Panc1 (cell line): ENCODE measurements around the gene TPD52L1. TPM values are rescaled to one million over a fixed set of nuclear protein-coding genes. Genes with fewer than 3 reads are reported as not detected.

Experiments
- ATAC-seq: fragments of 200-7000 bp; cut with Tn5 transposase; 2 replicates; pipeline ENCODE4 v1.9.1; 2020; ENCODE audit warnings: mild to moderate bottlenecking, moderate library complexity
- BruUV-seq: library from RNA; stranded (reverse); fragments of 400-500 nt; replicated peaks from 2 replicates; lab custom pipeline; 2021; lab: Mats Ljungman, UMichigan
- CTCF ChIA-PET: fragments of 300-600 bp; sonication (Branson Sonifier 250); formaldehyde crosslinking; loops from one replicate; lab custom pipeline; 2022; ENCODE audit warnings: antibody characterized with exemption; lab: Charles Lee
- POLR2A ChIA-PET: fragments of 300-600 bp; sonication (Branson Sonifier 250); formaldehyde crosslinking; loops from one replicate; lab custom pipeline; 2022; ENCODE audit warnings: antibody characterized with exemption; lab: Charles Lee
- DNase-seq: peaks from one replicate; pipeline ENCODE4 v3.0.0-alpha.2; 2010; ENCODE audit warnings: low read depth, low spot score
- H3K27ac ChIP-seq: 2 replicates; pipeline ENCODE4 v1.5.1; 2011; ENCODE audit warnings: mild to moderate bottlenecking, low read length, inconsistent platforms
- H3K27me3 ChIP-seq: fragments of 200-500 bp; sonication (Bioruptor generic); 2 replicates; pipeline ENCODE4 v1.6.0; 2014; ENCODE audit warnings: low read length, inconsistent platforms; ENCODE audit not compliant: control insufficient read depth, insufficient read depth
- H3K36me3 ChIP-seq: fragments of 200-500 bp; sonication (Bioruptor generic); 2 replicates; pipeline ENCODE4 v1.5.1; 2014; ENCODE audit warnings: inconsistent platforms, mild to moderate bottlenecking, low read length, moderate library complexity; ENCODE audit not compliant: control insufficient read depth, insufficient read depth
- H3K4me1 ChIP-seq: 2 replicates; pipeline ENCODE4 v1.5.1; 2011; ENCODE audit warnings: inconsistent platforms, mild to moderate bottlenecking, low read length, moderate library complexity; ENCODE audit not compliant: control insufficient read depth, insufficient read depth
- H3K4me3 ChIP-seq, 2 experiments: 2 replicates each; pipeline ENCODE4 v1.5.1; 2011 to 2012; ENCODE audit warnings: low read depth in 2 of 2, low read length in 2 of 2, mild to moderate bottlenecking in 2 of 2, inconsistent platforms in 1 of 2, moderate library complexity in 1 of 2
- H3K9me3 ChIP-seq: fragments of 200-500 bp; sonication (Bioruptor generic); 2 replicates; pipeline ENCODE4 v1.5.1; 2014; ENCODE audit warnings: low read depth, mild to moderate bottlenecking, inconsistent platforms, low read length, moderate library complexity; ENCODE audit not compliant: control insufficient read depth, insufficient read depth
- POLR2AphosphoS5 ChIP-seq: IDR thresholded peaks from 2 replicates; pipeline ENCODE4 v1.6.1; 2012; ENCODE audit warnings: mild to moderate bottlenecking, low read depth, low read length, moderate library complexity
- SIN3A ChIP-seq: IDR thresholded peaks from 2 replicates; pipeline ENCODE4 v1.6.1; 2012; ENCODE audit warnings: low read depth, mild to moderate bottlenecking, low read length, moderate library complexity, borderline replicate concordance; ENCODE audit not compliant: insufficient read depth
- TCF7L2 ChIP-seq: IDR thresholded peaks from 2 replicates; pipeline ENCODE4 v1.6.1; 2011; ENCODE audit warnings: mild to moderate bottlenecking, low read depth, low read length, inconsistent platforms
- in situ Hi-C: cut with HindIII; loops from 2 replicates; pipeline ENCODE4 v1.10.0; 2016; ENCODE audit warnings: low sequenced_read_pairs, low pct_unique_long_range_greater_than_20kb
- intact Hi-C: fragments of 100-400 bp; cut with micrococcal nuclease; formaldehyde crosslinking; loops from one replicate; pipeline ENCODE4 v1.10.0; 2022; ENCODE audit not compliant: unreplicated experiment
- total RNA-seq: library from RNA; stranded (reverse); gene quantifications from one replicate; pipeline ENCODE4 v1.2.1, GENCODE V29; 2021; ENCODE audit not compliant: unreplicated experiment
- TF ChIP-seq, protein P1 (sequence below): fragments of 450-650 bp; IDR thresholded peaks from 2 replicates; pipeline ENCODE4 v1.5.1; 2017; ENCODE audit warnings: mild to moderate bottlenecking
- TF ChIP-seq, protein P2 (sequence below), 2 experiments: IDR thresholded peaks; 2 replicates each; pipeline ENCODE4 v1.6.1; 2011 to 2012; ENCODE audit warnings: low read depth in 2 of 2, control low read depth in 1 of 2, low read length in 1 of 2, mild to moderate bottlenecking in 1 of 2, moderate library complexity in 1 of 2; ENCODE audit not compliant: insufficient read depth in 1 of 2

The TPD52L1 gene
- total RNA-seq, 1 experiment from 2014 or later: 2.9 TPM

DNA sequence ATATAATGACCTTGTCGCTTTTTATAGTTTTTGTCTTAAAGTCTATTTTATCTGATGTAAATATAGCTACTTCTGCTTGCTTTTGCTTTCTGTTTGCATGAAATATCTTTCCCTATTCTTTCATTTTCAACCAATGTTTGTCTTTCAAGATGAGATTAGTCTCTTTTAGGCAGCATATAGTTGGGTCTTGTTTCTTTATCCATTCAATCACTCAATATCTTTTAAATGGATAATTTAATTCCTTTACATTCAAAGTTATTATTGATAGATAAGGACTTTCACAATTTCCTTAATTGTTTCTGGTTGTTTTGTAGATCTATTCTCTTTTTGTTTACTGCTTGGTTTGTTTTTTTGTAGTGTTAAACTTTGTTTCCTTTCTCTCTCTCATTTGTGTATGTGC is 43.5 kb upstream of the TPD52L1 start:
- BruUV-seq: no TSS peak
- CTCF ChIA-PET: interaction anchor here (0.6 kb wide), 1 partner anchor 12 kb away, joined by 3 read pairs; no protein-coding TSS in a partner anchor
- H3K4me3 ChIP-seq: no peak overlapping the region
- intact Hi-C loops: loop anchor here (10.0 kb wide), 1 partner anchor 145 kb away; the partner anchor contains the start of gene RNF217
- H3K9me3 ChIP-seq: peaks cover 20% of the 10 kb centered on the region; the same call in 1 of the 2 replicates
- H3K27ac ChIP-seq: no peak overlapping the region
- H3K27me3 ChIP-seq: no peaks in the 10 kb centered on the region
- in situ Hi-C loops: no loop called here
- no peaks in the 10 kb centered on the region; the same call in 1 of the 2 replicates for H3K4me1 ChIP-seq
- no peak for ATAC-seq
- DNase-seq: no peak
- H3K36me3 ChIP-seq: no peaks in the 10 kb centered on the region
- POLR2A ChIA-PET: no interaction called here
- TF ChIP-seq, protein P1, sequence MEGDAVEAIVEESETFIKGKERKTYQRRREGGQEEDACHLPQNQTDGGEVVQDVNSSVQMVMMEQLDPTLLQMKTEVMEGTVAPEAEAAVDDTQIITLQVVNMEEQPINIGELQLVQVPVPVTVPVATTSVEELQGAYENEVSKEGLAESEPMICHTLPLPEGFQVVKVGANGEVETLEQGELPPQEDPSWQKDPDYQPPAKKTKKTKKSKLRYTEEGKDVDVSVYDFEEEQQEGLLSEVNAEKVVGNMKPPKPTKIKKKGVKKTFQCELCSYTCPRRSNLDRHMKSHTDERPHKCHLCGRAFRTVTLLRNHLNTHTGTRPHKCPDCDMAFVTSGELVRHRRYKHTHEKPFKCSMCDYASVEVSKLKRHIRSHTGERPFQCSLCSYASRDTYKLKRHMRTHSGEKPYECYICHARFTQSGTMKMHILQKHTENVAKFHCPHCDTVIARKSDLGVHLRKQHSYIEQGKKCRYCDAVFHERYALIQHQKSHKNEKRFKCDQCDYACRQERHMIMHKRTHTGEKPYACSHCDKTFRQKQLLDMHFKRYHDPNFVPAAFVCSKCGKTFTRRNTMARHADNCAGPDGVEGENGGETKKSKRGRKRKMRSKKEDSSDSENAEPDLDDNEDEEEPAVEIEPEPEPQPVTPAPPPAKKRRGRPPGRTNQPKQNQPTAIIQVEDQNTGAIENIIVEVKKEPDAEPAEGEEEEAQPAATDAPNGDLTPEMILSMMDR: no peak
- TF ChIP-seq, protein P2, sequence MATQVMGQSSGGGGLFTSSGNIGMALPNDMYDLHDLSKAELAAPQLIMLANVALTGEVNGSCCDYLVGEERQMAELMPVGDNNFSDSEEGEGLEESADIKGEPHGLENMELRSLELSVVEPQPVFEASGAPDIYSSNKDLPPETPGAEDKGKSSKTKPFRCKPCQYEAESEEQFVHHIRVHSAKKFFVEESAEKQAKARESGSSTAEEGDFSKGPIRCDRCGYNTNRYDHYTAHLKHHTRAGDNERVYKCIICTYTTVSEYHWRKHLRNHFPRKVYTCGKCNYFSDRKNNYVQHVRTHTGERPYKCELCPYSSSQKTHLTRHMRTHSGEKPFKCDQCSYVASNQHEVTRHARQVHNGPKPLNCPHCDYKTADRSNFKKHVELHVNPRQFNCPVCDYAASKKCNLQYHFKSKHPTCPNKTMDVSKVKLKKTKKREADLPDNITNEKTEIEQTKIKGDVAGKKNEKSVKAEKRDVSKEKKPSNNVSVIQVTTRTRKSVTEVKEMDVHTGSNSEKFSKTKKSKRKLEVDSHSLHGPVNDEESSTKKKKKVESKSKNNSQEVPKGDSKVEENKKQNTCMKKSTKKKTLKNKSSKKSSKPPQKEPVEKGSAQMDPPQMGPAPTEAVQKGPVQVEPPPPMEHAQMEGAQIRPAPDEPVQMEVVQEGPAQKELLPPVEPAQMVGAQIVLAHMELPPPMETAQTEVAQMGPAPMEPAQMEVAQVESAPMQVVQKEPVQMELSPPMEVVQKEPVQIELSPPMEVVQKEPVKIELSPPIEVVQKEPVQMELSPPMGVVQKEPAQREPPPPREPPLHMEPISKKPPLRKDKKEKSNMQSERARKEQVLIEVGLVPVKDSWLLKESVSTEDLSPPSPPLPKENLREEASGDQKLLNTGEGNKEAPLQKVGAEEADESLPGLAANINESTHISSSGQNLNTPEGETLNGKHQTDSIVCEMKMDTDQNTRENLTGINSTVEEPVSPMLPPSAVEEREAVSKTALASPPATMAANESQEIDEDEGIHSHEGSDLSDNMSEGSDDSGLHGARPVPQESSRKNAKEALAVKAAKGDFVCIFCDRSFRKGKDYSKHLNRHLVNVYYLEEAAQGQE (IDR thresholded peaks at IDR 0.05; ENCODE audit: insufficient read depth in 1 of 2, low read depth in 2 of 2, low read length in 1 of 2): no peak
- TF ChIP-seq SIN3A (no peak), POLR2AphosphoS5 (no peak)

DNA sequence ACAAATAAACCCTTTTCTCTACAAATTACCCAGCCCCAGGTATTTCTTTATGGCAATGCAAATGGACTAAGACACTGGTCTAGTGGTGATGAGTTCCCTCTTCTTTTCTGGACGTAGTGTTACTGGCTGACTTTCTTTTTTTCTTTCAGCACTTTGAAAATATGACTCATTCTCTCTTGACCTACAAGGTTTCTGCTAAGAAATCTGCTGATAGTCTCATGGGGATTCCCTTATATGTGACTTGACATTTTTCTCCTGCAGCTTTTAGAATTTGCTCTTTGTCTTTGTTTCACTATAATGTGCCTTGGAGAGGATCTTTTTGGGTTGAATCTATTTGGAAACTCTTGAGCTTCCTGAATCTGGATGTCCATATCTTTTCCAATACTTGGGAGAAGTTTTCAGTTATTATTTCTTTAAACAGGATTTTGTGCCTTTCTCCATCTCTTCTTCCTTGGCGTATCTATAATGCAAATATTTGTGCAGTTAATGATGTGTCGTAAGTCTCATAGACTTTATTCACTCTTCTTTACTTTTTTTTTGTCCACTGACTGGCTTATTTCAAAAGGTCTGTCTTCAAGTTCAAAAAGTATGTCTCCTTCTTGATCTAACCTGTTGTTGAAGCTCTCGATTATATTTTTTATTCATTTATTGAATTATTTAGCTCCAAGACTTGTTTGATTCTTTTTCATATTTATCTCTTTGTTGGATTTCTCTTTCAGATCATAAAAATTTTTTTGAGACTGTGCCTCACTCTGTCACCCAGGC is 42.2 kb upstream of the TPD52L1 start:
- ATAC-seq (no peak), DNase-seq (no peak)
- Histone ChIP-seq H3K9me3 (peaks cover 20% of the 10 kb centered on the region; the same call in 1 of the 2 replicates), H3K4me3 (no peak overlapping the region), H3K27me3 (no peaks in the 10 kb centered on the region), H3K36me3 (no peaks in the 10 kb centered on the region), H3K4me1 (no peaks in the 10 kb centered on the region; the same call in 1 of the 2 replicates), H3K27ac (no peak overlapping the region)
- in situ Hi-C loops (no loop called here), intact Hi-C loops (loop anchor here (10.0 kb wide), 1 partner anchor 147 kb away; the partner anchor contains the start of gene RNF217)
- BruUV-seq: no TSS peak
- TF ChIP-seq SIN3A (no peak), POLR2AphosphoS5 (no peak), TCF7L2 (no peak)
- TF ChIP-seq, protein P2 (IDR thresholded peaks at IDR 0.05; ENCODE audit: insufficient read depth in 1 of 2, low read depth in 2 of 2, low read length in 1 of 2): no peak
- TF ChIP-seq, protein P1: no peak
- POLR2A ChIA-PET: no interaction called here
- CTCF ChIA-PET: no interaction called here
